Inferior parietal cortex (tissue), 1 donor: ENCODE measurements around the gene CBFA2T3.

Experiments used
- DNase-seq: peaks from one replicate; pipeline ENCODE4 v3.0.0-alpha.2; 2016; ENCODE audit errors: extremely low spot score

The CBFA2T3 gene

GRCh38 chr16:88976366-88977017 is 515 bp downstream of the CBFA2T3 start:
- DNase-seq = no peak

- DNase-seq = no peak
These were observed 1.4 kb downstream of the CBFA2T3 start for GRCh38 chr16:88975511-88976061.

GRCh38 chr16:88974916-88975215 is 2.1 kb downstream of the CBFA2T3 start:
- no peak for DNase-seq

GRCh38 chr16:88974080-88974915 is 2.7 kb downstream of the CBFA2T3 start:
- no peak for DNase-seq

- no peak for DNase-seq
These were observed 3.5 kb downstream of the CBFA2T3 start for GRCh38 chr16:88973415-88974050.

GRCh38 chr16:88973007-88973410 is 4.0 kb downstream of the CBFA2T3 start:
- DNase-seq = no peak

GRCh38 chr16:88972349-88972748 is 4.7 kb downstream of the CBFA2T3 start:
- no peak for DNase-seq

GRCh38 chr16:88971371-88972097 is 5.5 kb downstream of the CBFA2T3 start:
- DNase-seq = no peak

- DNase-seq = no peak
These were observed 6.4 kb downstream of the CBFA2T3 start for GRCh38 chr16:88970539-88971065.

- DNase-seq = no peak
These were observed 7.0 kb downstream of the CBFA2T3 start for GRCh38 chr16:88970050-88970449.

GRCh38 chr16:88969361-88969831 is 7.6 kb downstream of the CBFA2T3 start:
- DNase-seq = no peak

- DNase-seq = no peak
These were observed 8.3 kb downstream of the CBFA2T3 start for GRCh38 chr16:88968589-88969280.

GRCh38 chr16:88967830-88968588 is 9.0 kb downstream of the CBFA2T3 start:
- DNase-seq = no peak

- no peak for DNase-seq
These were observed 9.8 kb downstream of the CBFA2T3 start for GRCh38 chr16:88966986-88967829.

- no peak for DNase-seq
These were observed 11.1 kb downstream of the CBFA2T3 start for GRCh38 chr16:88965826-88966480.

- no peak for DNase-seq
These were observed 11.6 kb downstream of the CBFA2T3 start for GRCh38 chr16:88965411-88965810.

GRCh38 chr16:88964636-88965035 is 12.4 kb downstream of the CBFA2T3 start:
- no peak for DNase-seq

- no peak for DNase-seq
These were observed 13.4 kb downstream of the CBFA2T3 start for GRCh38 chr16:88963583-88963982.
